GM21723 (cell line): Measurements from ENCODE around the gene ZNF655.

Experiments used
- ATAC-seq: cut with Tn5 transposase; IDR thresholded peaks from one replicate; pipeline ENCODE4 v1.9.1; 2021; ENCODE audit warnings: mild to moderate bottlenecking, moderate library complexity; ENCODE audit not compliant: unreplicated experiment

The ZNF655 gene

GRCh38 chr7:99605527-99605926 is 47.1 kb downstream of the ZNF655 start:
- ATAC-seq = no peak

GRCh38 chr7:99606531-99606930 is 48.1 kb downstream of the ZNF655 start:
- ATAC-seq = no peak

- ATAC-seq = no peak
Observed at GRCh38 chr7:99607548-99607947, 49.1 kb downstream of the ZNF655 start.

DNA sequence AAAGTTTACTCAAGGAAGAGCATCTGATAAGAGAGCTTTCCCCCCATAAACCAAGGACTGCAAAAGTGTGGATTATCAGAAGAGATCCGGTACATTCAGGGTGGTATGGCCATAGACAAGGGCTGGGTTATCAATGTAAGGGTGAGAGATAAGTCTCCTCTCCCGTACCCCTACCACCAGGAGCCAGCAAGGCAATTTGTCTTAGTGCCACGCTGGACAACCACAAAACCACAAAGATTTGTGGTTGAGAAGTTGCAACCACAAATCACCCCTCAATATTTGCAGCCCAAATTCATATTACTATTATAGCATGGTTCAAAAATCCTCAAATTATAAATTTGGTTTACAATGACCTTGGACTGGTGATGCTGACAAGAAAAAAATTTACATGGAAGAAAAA is 56.1 kb downstream of the ZNF655 start:
- no peak for ATAC-seq

DNA sequence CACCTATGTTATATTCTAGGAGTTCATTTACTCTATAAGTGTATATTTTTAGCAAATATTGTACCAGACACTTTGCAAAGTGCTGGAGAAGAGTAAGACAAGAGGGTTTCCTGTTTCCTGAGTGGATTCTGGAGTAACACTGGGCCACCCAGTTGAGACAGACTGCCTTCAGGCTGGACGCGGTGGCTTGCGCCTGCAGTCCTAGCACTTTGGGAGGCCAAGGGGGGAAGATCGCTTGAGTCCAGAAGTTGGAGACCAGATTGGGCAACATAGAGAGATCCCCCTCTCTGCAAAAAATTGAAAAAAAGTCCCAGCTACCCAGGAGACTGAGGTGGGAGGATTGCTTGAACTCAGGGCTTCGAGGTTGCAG is 57.5 kb downstream of the ZNF655 start:
- ATAC-seq = no peak

GRCh38 chr7:99616359-99617191 is 58.1 kb downstream of the ZNF655 start, which contains the start of gene ZSCAN25:
Gene ZSCAN25, plus strand, starts transcription at chr7:99616946. Its CDS starts 2,661 bp downstream, at chr7:99619607.
- ATAC-seq = peak; percentile 94

DNA sequence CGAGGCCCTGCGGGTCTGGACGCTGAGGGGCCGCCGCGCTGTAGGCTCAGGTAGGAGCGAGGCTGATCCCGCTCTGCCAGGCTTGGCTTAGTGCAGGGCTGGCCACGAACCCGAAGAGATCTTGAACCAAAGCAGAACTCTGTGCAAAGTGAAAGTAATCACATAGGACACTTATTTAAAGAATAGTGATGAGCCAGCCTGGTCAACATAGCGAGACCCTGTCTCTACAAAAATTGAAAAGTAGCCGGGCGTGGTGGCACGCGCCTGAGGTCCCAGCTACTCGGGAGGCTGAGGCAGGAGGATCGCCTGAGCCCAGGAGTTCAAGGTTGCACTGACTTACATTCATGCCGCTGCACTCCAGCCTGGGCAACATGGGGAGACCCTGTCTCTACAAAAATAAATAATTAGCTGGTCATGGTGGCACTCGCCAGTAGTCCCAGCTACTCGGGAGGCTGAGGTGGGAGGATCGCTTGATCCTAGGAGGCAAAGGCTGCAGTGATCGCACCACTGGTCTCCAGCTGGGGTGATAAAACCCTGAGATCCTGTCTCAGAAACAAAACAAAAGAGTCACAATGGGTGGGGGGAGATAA is 58.8 kb downstream of the ZNF655 start:
- no peak for ATAC-seq

- no peak for ATAC-seq
Observed at GRCh38 chr7:99618726-99619125, 60.3 kb downstream of the ZNF655 start.

- no peak for ATAC-seq
Observed at GRCh38 chr7:99619571-99620130, 61.2 kb downstream of the ZNF655 start.

DNA sequence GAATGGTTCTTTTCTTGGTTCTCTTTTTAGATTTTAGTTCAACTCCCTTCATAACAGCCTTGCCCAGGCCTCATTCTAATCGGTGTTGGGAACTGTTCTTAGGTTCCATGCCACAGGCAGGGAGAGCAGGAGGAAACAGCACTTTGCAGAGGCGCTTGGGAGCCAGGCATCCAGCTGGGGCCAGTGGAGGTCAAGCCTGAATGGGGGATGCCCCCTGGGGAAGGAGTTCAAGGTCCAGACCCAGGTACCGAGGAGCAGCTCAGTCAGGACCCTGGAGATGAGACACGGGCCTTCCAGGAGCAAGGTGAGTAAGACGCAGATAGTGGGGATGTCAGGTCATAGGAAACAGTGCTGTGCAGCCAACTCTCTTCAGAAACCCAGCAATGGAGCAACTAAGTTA is 62.8 kb downstream of the ZNF655 start:
- ATAC-seq = no peak

GRCh38 chr7:99622596-99622995 is 64.2 kb downstream of the ZNF655 start:
- ATAC-seq = no peak

DNA sequence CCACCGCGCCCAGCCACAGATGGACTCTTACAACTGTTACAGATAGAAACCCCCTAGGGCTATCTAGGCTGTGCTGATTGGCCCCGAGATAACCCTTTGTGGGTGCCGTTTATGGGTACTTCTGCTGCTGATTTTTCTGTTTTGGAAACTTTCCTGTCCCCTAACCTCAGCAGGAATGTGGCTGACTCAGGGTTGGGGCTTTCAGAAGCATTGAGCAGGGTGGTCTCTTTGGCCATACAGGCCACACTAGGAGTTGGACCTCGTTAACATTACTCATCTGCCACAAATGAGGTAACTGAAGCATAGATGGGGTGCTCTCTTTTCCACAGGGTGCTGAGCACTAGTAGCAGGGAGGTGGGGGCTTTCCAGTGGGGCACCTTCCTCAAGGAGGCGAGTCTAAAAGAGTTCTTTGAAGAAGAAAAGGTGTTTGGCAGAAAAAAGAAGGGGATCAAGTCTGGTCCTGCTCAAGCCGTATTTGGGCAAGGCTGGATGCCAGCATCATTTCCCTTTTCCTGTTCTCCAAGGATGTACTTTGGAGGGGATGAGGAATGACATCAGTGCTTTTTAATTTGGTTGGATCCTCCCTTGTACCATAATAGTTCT is 64.8 kb downstream of the ZNF655 start:
- ATAC-seq = no peak

DNA sequence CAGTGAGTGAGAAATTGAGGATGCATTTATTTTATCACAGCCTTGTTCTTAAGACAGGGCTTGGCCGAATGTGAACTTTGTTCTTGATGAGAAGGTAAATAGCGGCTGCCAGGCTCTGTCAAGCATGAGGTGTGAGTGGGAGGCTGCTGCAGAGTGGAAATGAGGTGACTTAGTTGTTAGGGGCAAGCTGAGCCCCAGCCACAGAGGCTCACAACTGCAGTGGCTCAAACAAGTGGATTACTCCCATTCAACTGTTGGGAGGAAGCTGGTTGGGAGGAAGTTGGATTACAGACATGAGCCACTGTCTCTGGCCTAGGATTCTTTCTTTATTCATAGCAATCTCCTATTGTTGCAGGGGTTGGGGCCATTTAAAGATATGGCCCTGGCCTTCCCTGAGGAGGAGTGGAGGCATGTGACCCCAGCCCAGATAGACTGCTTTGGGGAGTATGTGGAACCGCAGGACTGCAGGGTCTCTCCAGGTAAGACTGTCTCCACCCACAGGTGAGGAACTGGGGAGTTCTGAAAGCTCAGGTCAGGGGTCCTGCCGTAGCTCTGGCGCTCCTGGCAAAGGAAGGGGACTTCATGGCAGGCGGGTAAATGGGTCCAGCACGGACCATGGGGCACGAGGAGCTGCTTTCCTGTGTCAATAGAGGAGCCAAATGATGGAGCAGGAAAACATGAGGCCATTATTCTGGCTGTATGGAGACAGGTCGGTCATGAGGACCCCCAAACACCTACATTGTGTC is 65.4 kb downstream of the ZNF655 start:
- no peak for ATAC-seq

- ATAC-seq = no peak
Observed at GRCh38 chr7:99624484-99624883, 66.0 kb downstream of the ZNF655 start.

DNA sequence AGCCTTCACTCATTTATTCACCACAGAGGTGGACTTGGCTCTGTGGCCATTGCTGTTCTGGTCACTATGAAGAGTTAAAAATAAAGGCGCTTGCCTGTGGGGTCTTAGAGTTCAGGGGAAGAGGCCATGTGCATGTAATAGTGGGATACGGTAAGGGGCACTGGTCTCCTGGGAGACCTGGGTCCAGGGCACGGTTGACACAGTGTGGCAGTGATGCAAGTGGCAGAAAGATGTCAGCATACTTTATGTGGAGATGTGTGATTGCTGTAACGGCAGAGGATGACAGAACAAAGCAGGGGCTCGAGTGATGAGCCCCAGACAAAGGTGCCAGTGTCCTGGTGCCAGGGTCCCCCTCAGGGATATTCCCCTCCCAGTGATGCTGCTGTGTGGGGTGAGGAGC is 66.9 kb downstream of the ZNF655 start:
- no peak for ATAC-seq

DNA sequence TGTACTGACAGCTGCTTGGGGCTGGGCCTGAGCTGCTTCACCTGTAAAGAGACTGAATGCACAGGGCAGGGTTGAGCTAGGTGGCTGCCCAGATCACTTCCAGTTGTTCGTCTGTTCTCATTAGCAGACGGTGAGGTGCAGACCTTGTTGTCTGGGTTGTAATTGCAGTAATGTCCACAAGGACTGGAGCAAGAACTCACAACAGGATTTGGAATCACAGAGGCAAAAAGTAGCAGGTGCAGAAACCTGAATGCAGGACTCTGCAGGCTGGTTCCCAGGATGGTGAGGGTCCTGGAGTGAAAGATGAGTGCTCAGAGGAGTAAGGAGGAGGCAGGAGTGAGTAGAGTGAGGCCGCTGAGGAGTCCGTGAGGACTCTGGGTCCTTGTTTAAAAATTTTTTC is 67.5 kb downstream of the ZNF655 start:
- no peak for ATAC-seq
